Measurements from ENCODE around the gene NSMCE3.
"Not testable (repeated sequence)": the region's sequence is repeated elsewhere in the genome, so short reads cannot be mapped to it uniquely, and the experiment has no call there.

NSMCE3 gene

GRCh38 chr15:29224235-29224986, 45.2 kb downstream of the NSMCE3 start:
- intact Hi-C loops (cut with DNase I): not testable (repeated sequence)
- DNase-seq: peak in 1 of 10 donors; percentile 66

GRCh38 chr15:29223640-29224039, 46.0 kb downstream of the NSMCE3 start:
- no peak for DNase-seq
- intact Hi-C loops (cut with DNase I): no loop called here

GRCh38 chr15:29222129-29222853, 47.3 kb downstream of the NSMCE3 start:
- no peak for DNase-seq
- intact Hi-C loops (cut with DNase I): no loop called here

GRCh38 chr15:29220852-29221251, 48.8 kb downstream of the NSMCE3 start:
- intact Hi-C loops (cut with DNase I): no loop called here

GRCh38 chr15:29216955-29217354, 52.7 kb downstream of the NSMCE3 start:
- DNase-seq: no peak
- intact Hi-C loops (cut with DNase I): no loop called here

More at GRCh38 chr15:29220852-29221251, 48.8 kb downstream of the NSMCE3 start:
- DNase-seq: peak in 2 of 10 donors; percentile 19 to 28
